Cardiac fibroblast (primary cell): ENCODE data around the gene SP6.
A peak's percentile ranks its signal among the peaks of the same experiment; 100 is the strongest.

Experiments
- DNase-seq, 2 donors: peaks; one replicate each; pipeline versions ENCODE4 v3.0.0 to v3.0.0-alpha.2; 2010; ENCODE audit warnings: low read depth in 2 of 2
- H3K4me3 ChIP-seq, 2 donors: replicated peaks in 1 of 2; 1 replicate in 1 of 2; 2 replicates in 1 of 2; pipeline ENCODE4 v1.5.1; 2011; ENCODE audit warnings: low read depth in 2 of 2, low read length in 2 of 2, mild to moderate bottlenecking in 2 of 2, moderate library complexity in 1 of 2
- CTCF ChIP-seq: IDR thresholded peaks from one replicate; pipeline ENCODE4 v1.5.1; 2011; ENCODE audit warnings: low read depth, mild to moderate bottlenecking, low read length, inconsistent platforms

The SP6 gene

DNA sequence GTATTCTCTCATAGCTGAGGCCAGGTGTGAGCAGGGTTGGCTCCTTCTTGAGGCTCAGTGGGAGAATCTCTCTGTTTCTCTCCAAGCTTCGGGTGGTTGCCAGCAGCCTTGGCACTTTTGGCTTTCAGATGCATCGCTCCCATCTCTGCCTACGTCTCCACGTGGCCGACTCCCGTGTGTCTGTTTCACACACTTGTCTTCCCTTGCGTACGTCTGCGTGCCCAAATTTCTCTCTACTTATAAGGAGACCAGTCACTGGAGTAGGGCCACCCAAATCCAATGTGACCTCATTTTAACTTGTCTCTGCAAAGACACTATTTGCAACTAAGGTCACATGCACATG is 44.1 kb downstream of the SP6 start:
- no peak for TF ChIP-seq CTCF
- H3K4me3 ChIP-seq, result no peak overlapping the region
- no peak for DNase-seq

DNA sequence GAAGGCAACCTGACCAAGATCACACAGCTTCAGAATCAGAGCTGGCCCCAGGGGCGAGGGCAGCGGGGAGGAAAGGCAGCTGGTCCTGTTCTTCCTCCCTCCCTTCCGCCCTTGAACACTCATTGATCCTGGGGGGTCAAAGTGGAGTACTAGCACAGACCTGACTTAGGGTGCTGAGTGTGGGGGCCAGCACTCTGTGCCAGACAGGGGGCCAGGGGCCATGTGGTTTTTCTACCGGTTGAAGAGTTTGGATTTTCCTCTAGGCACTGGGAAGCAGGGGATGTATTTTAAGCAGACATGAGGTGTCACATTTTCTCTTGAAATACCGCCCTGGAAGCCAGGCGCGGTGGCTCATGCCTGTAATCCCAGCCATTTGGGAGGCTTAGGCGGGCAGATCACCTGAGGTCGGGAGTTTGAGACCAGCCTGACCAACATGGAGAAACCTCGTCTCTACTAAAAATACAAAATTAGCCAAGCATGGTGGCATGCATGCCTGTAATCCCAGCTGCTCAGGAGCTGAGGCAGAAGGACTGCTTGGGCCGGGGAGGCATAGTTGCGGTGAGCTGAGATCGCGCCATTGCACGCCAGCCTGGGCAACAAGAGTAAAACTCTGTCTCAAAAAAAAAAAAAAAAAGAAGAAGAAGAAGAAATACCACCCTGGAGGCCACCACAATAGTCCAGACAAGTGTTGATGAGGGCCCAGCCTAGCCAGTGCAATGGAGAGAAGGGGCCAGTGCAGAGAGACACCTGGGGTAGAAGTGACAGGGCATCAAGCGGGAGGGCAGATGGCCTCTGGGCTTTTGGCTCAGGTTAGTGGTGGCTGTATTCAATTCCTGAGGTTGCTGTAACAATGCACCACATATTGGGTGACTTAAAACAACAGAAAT is 44.7 kb downstream of the SP6 start:
- H3K4me3 ChIP-seq, result no peak overlapping the region
- DNase-seq, result no peak

GRCh38 chr17:47804461-47804860 is 46.5 kb downstream of the SP6 start:
- TF ChIP-seq CTCF, result no peak
- no peak for DNase-seq
- no peak overlapping the region for H3K4me3 ChIP-seq

More for the DNA sequence above, 44.7 kb downstream of the SP6 start:
- TF ChIP-seq CTCF, result no peak

- no peak for DNase-seq
- no peak for TF ChIP-seq CTCF
- H3K4me3 ChIP-seq, result no peak overlapping the region
Measured at GRCh38 chr17:47803751-47804150, 47.2 kb downstream of the SP6 start.

DNA sequence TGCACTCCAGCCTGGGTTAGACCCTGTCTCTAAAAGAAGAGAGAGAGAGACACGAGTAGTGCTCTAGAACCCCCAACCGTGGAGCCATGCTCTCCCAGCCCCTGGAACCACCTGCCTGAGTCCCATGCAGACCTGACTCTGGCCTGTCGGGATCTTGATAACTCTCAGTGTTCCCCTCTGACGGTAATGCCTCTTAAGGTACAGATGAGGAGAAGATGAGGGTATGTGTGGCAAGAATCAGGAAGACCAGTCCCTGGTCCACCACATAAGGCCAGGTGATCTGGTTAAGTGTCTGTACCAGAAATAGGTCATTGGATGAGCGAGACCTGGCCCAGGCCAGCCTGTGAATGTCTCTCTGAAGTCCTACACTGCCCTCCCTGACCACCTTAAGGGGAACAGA is 47.8 kb downstream of the SP6 start:
- no peak for DNase-seq
- TF ChIP-seq CTCF, result no peak
- H3K4me3 ChIP-seq, result no peak overlapping the region

DNA sequence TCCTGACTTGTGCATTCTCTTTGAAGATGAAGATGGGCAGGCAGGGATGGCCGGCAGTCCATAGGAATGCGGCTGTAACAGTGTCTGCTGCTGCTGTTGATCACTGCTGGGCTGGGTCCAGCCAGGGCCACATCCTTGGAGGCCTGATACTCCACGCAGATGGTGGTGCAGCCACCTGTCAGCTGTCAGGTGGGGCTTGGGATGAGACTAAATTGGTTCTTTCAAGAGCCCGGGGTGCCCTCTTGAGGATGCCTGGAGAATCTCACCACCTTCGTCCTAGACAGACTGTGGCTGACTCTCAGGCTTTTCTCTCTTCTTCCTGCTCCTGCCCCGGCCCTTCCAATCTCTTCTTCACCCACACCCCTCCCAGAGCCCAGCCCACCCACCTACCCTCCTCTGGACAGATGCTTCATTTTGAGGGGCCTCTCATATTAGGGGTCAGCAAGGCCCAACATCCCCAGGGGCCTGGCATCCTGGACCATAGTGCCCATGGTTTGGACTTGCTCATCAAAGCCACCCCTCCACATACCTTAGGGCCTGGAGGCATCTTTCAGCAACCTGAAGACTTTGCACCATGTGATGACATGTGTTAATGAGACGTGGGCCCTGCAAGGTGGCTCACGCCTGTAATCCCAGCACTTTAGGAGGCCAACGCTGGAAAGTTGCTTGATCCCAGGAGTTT is 48.5 kb downstream of the SP6 start:
- TF ChIP-seq CTCF, result peak; percentile 58
- H3K4me3 ChIP-seq, result no peak overlapping the region
- peak; percentile 59 to 66 for DNase-seq
